ENCODE results near the gene MBP. TPM values are rescaled to one million over a fixed set of nuclear protein-coding genes. Genes with fewer than 3 reads are reported as not detected.

The MBP gene
- total RNA-seq, 4 donors from 2014 or later: 28.6 to 55.0 (median 50.4) TPM

DNA sequence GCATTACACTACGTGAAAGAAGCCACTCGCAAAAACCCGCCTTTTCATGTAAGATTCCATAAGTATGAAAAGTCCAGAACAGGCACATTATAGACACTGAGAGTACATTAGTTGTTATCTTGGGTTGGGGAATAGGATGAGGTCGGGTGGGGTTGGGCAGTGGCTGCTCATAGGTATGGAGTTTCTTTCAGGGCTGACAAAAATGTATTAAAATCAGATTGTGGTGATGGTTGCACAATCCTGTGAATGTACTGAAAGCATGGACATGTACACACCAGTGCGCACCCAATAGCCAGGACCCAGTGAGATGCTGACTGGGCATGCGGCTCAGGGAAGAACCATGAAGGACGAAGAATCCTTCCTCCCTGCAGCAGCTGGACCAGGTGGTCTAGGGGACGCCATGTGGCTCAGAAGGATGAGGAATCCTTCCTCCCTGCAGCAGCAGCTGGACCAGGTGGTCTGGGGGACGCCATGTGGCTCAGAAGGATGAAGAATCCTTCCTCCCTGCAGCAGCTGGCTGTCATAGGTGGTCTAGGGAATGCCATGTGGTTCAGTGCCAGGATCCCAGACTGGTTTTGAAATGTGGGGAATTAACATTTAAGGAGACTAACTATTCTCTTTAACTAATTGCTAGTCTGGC is 50.1 kb downstream of the MBP start:
- Histone ChIP-seq H3K27ac (peak overlapping the region in 1 of 4 donors; percentile 97), H3K36me3 (no peaks in the 10 kb centered on the region), H3K27me3 (no peaks in the 10 kb centered on the region), H3K9me3 (no peaks in the 10 kb centered on the region), H3K4me1 (peaks cover 58 to 77% of the 10 kb centered on the region in 2 donors), H3K4me3 (no peak overlapping the region)
- ATAC-seq (no peak), DNase-seq (no peak)
- in situ Hi-C loops (cut with MboI; ENCODE audit: low sequenced_read_pairs in 4 of 4): no loop called here
- intact Hi-C loops (cut with DNase I; ENCODE audit: low total_unique reads): no loop called here
- no peak for TF ChIP-seq CTCF (IDR thresholded peaks at IDR 0.05 in 4 of 5, conservative IDR thresholded peaks at IDR 0.05 in 1 of 5)
- no peak for TF ChIP-seq POLR2A (IDR thresholded peaks at IDR 0.05)

DNA sequence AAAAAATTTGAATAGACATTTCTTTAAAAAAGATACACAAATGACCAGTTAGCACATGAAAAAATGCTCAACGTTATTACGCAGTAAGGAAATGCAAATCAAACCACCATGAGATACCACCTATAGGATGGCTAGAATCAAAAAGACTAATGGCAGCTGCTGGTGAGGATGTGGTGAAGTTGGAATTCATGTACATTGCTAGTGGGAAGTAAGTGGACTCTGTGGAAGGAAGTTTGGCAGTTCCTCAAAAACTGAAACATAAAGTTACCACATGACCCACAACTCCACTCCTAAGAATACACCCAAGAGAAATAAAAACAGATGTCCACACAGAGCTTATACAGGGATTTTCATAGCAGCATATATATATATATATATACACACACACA is 51.2 kb downstream of the MBP start:
- no peak for DNase-seq
- H3K27me3 ChIP-seq: no peaks in the 10 kb centered on the region
- H3K9me3 ChIP-seq: no peaks in the 10 kb centered on the region
- in situ Hi-C loops (cut with MboI; ENCODE audit: low sequenced_read_pairs in 4 of 4) (no loop called here), intact Hi-C loops (cut with DNase I; ENCODE audit: low total_unique reads) (no loop called here)
- H3K4me3 ChIP-seq: no peak overlapping the region
- peaks cover 51 to 72% of the 10 kb centered on the region in 2 donors for H3K4me1 ChIP-seq
- TF ChIP-seq CTCF (IDR thresholded peaks at IDR 0.05 in 4 of 5, conservative IDR thresholded peaks at IDR 0.05 in 1 of 5): no peak
- TF ChIP-seq POLR2A (IDR thresholded peaks at IDR 0.05): no peak
- ATAC-seq: no peak
- H3K36me3 ChIP-seq: no peaks in the 10 kb centered on the region
- H3K27ac ChIP-seq: no peak overlapping the region

- no peaks in the 10 kb centered on the region for H3K36me3 ChIP-seq
- ATAC-seq (no peak), DNase-seq (no peak)
- no peaks in the 10 kb centered on the region for H3K9me3 ChIP-seq
- in situ Hi-C loops (cut with MboI; ENCODE audit: low sequenced_read_pairs in 4 of 4) (no loop called here), intact Hi-C loops (cut with DNase I; ENCODE audit: low total_unique reads) (no loop called here)
- H3K4me3 ChIP-seq: no peak overlapping the region
- peaks cover 40 to 62% of the 10 kb centered on the region in 2 donors for H3K4me1 ChIP-seq
- H3K27ac ChIP-seq: peak overlapping the region in 2 of 4 donors; percentile 24 to 27
- no peaks in the 10 kb centered on the region for H3K27me3 ChIP-seq
- TF ChIP-seq POLR2A (IDR thresholded peaks at IDR 0.05) (no peak), CTCF (IDR thresholded peaks at IDR 0.05 in 4 of 5, conservative IDR thresholded peaks at IDR 0.05 in 1 of 5) (no peak)
Observed at GRCh38 chr18:77079954-77080682, 52.5 kb downstream of the MBP start.

GRCh38 chr18:77079088-77079487 is 53.5 kb downstream of the MBP start:
- Histone ChIP-seq H3K9me3 (no peaks in the 10 kb centered on the region), H3K27ac (peak overlapping the region in 1 of 4 donors; percentile 18), H3K36me3 (no peaks in the 10 kb centered on the region), H3K4me1 (peaks cover 38 to 56% of the 10 kb centered on the region in 2 donors), H3K4me3 (no peak overlapping the region), H3K27me3 (no peaks in the 10 kb centered on the region)
- TF ChIP-seq POLR2A (IDR thresholded peaks at IDR 0.05) (no peak), CTCF (IDR thresholded peaks at IDR 0.05 in 4 of 5, conservative IDR thresholded peaks at IDR 0.05 in 1 of 5) (no peak)
- intact Hi-C loops (cut with DNase I; ENCODE audit: low total_unique reads) (no loop called here), in situ Hi-C loops (cut with MboI; ENCODE audit: low sequenced_read_pairs in 4 of 4) (no loop called here)
- ATAC-seq: no peak
- no peak for DNase-seq

Data from gastrocnemius medialis (tissue), 4 donors.